Neural cell (in vitro differentiated cells): ENCODE measurements around the gene COL19A1. TPM values are rescaled to one million over a fixed set of nuclear protein-coding genes. Genes with fewer than 3 reads are reported as not detected.
A peak's percentile ranks its signal among the peaks of the same experiment; 100 is the strongest.

Experiments used
- H2AFZ ChIP-seq: fragments of 200-600, 300-800 bp; sonication (generic), shearing (Covaris generic); 2 replicates; pipeline ENCODE4 v1.6.0; 2014; ENCODE audit warnings: low read depth, mild to moderate bottlenecking, antibody characterized with exemption, low read length, moderate library complexity
- H3F3A ChIP-seq: fragments of 200-600 bp; shearing (Covaris generic); 2 replicates; pipeline ENCODE4 v1.6.1; 2016; ENCODE audit warnings: mild to moderate bottlenecking, moderate library complexity, mixed read lengths, antibody characterized with exemption, low read length; ENCODE audit not compliant: insufficient read depth, poor library complexity, severe bottlenecking
- H3K27ac ChIP-seq: fragments of 200-600, 300-800 bp; sonication (generic), shearing (Covaris generic); 2 replicates; pipeline ENCODE4 v1.5.1; 2014; ENCODE audit warnings: mild to moderate bottlenecking, low read length, moderate library complexity
- H3K27me3 ChIP-seq: fragments of 300-800, 200-600 bp; sonication (generic), shearing (Covaris generic); 2 replicates; pipeline ENCODE4 v1.6.0; 2014; ENCODE audit warnings: mild to moderate bottlenecking, low read depth, low read length, moderate library complexity; ENCODE audit not compliant: insufficient read depth
- H3K36me3 ChIP-seq: fragments of 300-800, 200-600 bp; sonication (generic), shearing (Covaris generic); 2 replicates; pipeline ENCODE4 v1.5.1; 2014; ENCODE audit warnings: mild to moderate bottlenecking, antibody characterized with exemption, low read length, moderate library complexity; ENCODE audit not compliant: insufficient read depth
- H3K4me2 ChIP-seq: fragments of 300-800, 200-600 bp; sonication (generic), shearing (Covaris generic); 2 replicates; pipeline ENCODE4 v1.6.0; 2014; ENCODE audit warnings: mild to moderate bottlenecking, low read length
- H3K4me3 ChIP-seq: fragments of 300-800, 200-600 bp; sonication (generic), shearing (Covaris generic); 2 replicates; pipeline ENCODE4 v1.5.1; 2014; ENCODE audit warnings: mild to moderate bottlenecking, low read length, moderate library complexity
- H3K79me2 ChIP-seq: fragments of 200-600 bp; shearing (Covaris generic); replicated peaks from 2 replicates; pipeline ENCODE4 v1.6.0; 2014; ENCODE audit warnings: mild to moderate bottlenecking, low read length, moderate library complexity; ENCODE audit not compliant: insufficient read depth
- H3K9ac ChIP-seq: fragments of 300-800, 200-600 bp; sonication (generic), shearing (Covaris generic); 2 replicates; pipeline ENCODE4 v1.6.1; 2016; ENCODE audit warnings: mild to moderate bottlenecking, low read length, mixed read lengths
- H3K9me2 ChIP-seq: fragments of 200-600 bp; shearing (Covaris generic); 2 replicates; pipeline ENCODE4 v1.6.1; 2016; ENCODE audit warnings: mild to moderate bottlenecking, low read length, mixed read lengths; ENCODE audit not compliant: insufficient read depth
- H3K9me3 ChIP-seq: fragments of 200-600, 300-800 bp; sonication (generic), shearing (Covaris generic); 2 replicates; pipeline ENCODE4 v1.6.1; 2016; ENCODE audit warnings: mild to moderate bottlenecking, mixed run types, low read length, moderate library complexity, mixed read lengths
- H4K20me1 ChIP-seq: fragments of 200-600 bp; shearing (Covaris generic); 2 replicates; pipeline ENCODE4 v1.6.1; 2016; ENCODE audit warnings: mild to moderate bottlenecking, mixed run types; ENCODE audit not compliant: insufficient read depth
- EP300 ChIP-seq: fragments of 450-650 bp; conservative IDR thresholded peaks from 2 replicates; pipeline ENCODE4 v1.6.1; 2014; ENCODE audit warnings: antibody characterized with exemption, mild to moderate bottlenecking, moderate library complexity; ENCODE audit not compliant: poor library complexity, severe bottlenecking
- EZH2 ChIP-seq: fragments of 200-600, 300-800 bp; shearing (Covaris generic), sonication (generic); IDR thresholded peaks from 2 replicates; pipeline ENCODE4 v1.6.1; 2014; ENCODE audit warnings: antibody characterized with exemption, low read length, borderline replicate concordance, mild to moderate bottlenecking; ENCODE audit not compliant: insufficient read depth, poor library complexity, severe bottlenecking
- MXI1 ChIP-seq: fragments of 450-650 bp; conservative IDR thresholded peaks from 2 replicates; pipeline ENCODE4 v1.6.1; 2014; ENCODE audit warnings: antibody characterized with exemption, mild to moderate bottlenecking; ENCODE audit not compliant: poor library complexity, severe bottlenecking
- POLR2AphosphoS5 ChIP-seq: IDR thresholded peaks from 2 replicates; pipeline ENCODE4 v1.6.1; 2012
- RAD21 ChIP-seq: fragments of 450-650 bp; conservative IDR thresholded peaks from 2 replicates; pipeline ENCODE4 v1.6.1; 2014; ENCODE audit warnings: antibody characterized with exemption, mild to moderate bottlenecking, moderate library complexity
- SMC3 ChIP-seq: fragments of 450-650 bp; conservative IDR thresholded peaks from 2 replicates; pipeline ENCODE4 v1.6.1; 2014; ENCODE audit warnings: antibody characterized with exemption, mild to moderate bottlenecking, moderate library complexity; ENCODE audit not compliant: poor library complexity
- TAF1 ChIP-seq: IDR thresholded peaks from 2 replicates; pipeline ENCODE4 v1.6.1; 2012; ENCODE audit warnings: low read depth
- polyA plus RNA-seq: library from polyadenylated mRNA; depleted of rRNA; stranded (reverse); fragments of >200 nt; gene quantifications from 2 replicates; pipeline ENCODE4 v1.2.3, GENCODE V29; 2014
- TF ChIP-seq, protein P1 (sequence below): IDR thresholded peaks from 2 replicates; pipeline ENCODE4 v1.6.1; 2012; ENCODE audit warnings: borderline replicate concordance
- TF ChIP-seq, protein P2 (sequence below): fragments of 450-650 bp; IDR thresholded peaks from 2 replicates; pipeline ENCODE4 v1.5.1; 2014; ENCODE audit warnings: antibody characterized with exemption, mild to moderate bottlenecking, moderate library complexity; ENCODE audit not compliant: poor library complexity, severe bottlenecking

Gene COL19A1
- polyA plus RNA-seq, 1 donor from 2014 or later = 0.24 TPM

DNA sequence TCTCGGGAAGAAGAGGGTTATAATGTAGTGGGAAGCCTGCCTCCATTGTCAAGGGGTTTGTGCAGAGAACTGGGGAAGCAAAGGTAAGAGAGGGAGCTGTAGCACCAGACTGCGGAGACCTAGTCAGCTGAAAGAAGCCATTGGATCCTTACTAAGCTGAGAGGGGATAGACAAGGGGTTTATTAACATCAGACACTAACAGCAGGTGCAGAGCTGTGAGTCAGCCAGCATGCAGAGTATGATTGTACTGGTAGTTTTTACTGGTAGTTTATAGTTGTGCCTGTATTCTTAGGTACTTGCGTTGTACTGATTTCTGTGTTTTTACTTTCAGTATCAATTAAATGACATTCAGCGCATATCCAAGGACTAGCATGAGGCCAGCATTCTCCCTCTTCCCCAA, 17.8 kb upstream of the COL19A1 start:
- Histone ChIP-seq H3K4me2 (no peak overlapping the region), H3K36me3 (no peaks in the 10 kb centered on the region), H3K9me2 (no peaks in the 10 kb centered on the region), H3K9me3 (peaks cover 5% of the 10 kb centered on the region), H3K9ac (no peak overlapping the region), H3K27ac (no peak overlapping the region), H3K27me3 (no peaks in the 10 kb centered on the region), H3F3A (no peaks in the 10 kb centered on the region), H3K79me2 (no peaks in the 10 kb centered on the region), H3K4me3 (no peak overlapping the region), H2AFZ (no peak overlapping the region), H4K20me1 (no peaks in the 10 kb centered on the region)
- TF ChIP-seq SMC3 = no peak
- TF ChIP-seq TAF1 = no peak
- TF ChIP-seq, protein P1, sequence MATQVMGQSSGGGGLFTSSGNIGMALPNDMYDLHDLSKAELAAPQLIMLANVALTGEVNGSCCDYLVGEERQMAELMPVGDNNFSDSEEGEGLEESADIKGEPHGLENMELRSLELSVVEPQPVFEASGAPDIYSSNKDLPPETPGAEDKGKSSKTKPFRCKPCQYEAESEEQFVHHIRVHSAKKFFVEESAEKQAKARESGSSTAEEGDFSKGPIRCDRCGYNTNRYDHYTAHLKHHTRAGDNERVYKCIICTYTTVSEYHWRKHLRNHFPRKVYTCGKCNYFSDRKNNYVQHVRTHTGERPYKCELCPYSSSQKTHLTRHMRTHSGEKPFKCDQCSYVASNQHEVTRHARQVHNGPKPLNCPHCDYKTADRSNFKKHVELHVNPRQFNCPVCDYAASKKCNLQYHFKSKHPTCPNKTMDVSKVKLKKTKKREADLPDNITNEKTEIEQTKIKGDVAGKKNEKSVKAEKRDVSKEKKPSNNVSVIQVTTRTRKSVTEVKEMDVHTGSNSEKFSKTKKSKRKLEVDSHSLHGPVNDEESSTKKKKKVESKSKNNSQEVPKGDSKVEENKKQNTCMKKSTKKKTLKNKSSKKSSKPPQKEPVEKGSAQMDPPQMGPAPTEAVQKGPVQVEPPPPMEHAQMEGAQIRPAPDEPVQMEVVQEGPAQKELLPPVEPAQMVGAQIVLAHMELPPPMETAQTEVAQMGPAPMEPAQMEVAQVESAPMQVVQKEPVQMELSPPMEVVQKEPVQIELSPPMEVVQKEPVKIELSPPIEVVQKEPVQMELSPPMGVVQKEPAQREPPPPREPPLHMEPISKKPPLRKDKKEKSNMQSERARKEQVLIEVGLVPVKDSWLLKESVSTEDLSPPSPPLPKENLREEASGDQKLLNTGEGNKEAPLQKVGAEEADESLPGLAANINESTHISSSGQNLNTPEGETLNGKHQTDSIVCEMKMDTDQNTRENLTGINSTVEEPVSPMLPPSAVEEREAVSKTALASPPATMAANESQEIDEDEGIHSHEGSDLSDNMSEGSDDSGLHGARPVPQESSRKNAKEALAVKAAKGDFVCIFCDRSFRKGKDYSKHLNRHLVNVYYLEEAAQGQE = no peak

DNA sequence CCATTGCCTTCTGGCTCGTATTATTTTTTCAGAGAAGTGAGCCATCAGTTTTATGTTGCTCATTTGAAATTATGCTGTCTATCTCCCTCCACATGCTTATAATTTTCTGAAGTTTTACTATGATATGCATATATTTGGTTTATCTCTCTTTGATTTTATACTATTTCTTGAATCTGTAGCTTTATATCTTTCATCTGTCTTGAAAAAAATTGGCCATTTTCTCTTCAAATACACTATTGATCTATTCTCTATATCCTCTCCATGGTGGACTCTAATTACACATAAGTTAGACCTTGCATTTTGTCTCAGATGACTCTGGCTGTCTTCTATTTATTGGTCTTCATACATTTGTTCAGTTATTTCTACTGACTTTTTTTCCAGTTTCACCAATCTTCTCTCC, 13.7 kb upstream of the COL19A1 start:
- no peaks in the 10 kb centered on the region for H3F3A ChIP-seq
- no peaks in the 10 kb centered on the region for H3K79me2 ChIP-seq
- no peak overlapping the region for H3K4me2 ChIP-seq
- H3K4me3 ChIP-seq = no peak overlapping the region
- peaks cover 5% of the 10 kb centered on the region for H3K9me3 ChIP-seq
- H3K36me3 ChIP-seq = no peaks in the 10 kb centered on the region
- H3K9ac ChIP-seq = no peak overlapping the region
- H4K20me1 ChIP-seq = no peaks in the 10 kb centered on the region
- no peak overlapping the region for H2AFZ ChIP-seq
- no peaks in the 10 kb centered on the region for H3K9me2 ChIP-seq
- H3K27me3 ChIP-seq = no peaks in the 10 kb centered on the region
- TF ChIP-seq, protein P1 = no peak
- H3K27ac ChIP-seq = no peak overlapping the region

DNA sequence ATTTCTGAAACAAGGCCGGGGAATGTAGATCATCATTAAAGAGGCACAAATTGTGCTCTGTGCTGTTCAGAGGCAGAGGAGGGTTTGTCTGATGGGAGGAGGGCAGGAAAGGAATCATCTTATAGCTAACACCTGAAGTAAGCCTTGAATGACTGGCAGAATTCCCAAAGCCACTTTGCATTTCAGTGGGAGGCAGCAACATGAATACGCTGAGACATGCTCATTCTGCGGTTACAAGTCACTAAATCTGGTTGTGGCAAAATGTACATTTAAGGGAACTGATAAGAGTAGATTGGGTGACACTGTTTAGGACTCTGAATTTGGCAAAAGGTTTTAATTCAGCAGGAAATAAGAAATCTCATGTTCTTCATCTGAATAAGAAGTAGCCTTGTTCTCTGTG, 4.4 kb upstream of the COL19A1 start:
- H4K20me1 ChIP-seq = no peaks in the 10 kb centered on the region
- no peaks in the 10 kb centered on the region for H3K36me3 ChIP-seq
- H3K79me2 ChIP-seq = no peaks in the 10 kb centered on the region
- no peak overlapping the region for H3K27ac ChIP-seq
- H3K9me3 ChIP-seq = no peaks in the 10 kb centered on the region
- H3K4me3 ChIP-seq = no peak overlapping the region
- no peak overlapping the region for H3K4me2 ChIP-seq
- no peaks in the 10 kb centered on the region for H3F3A ChIP-seq
- TF ChIP-seq POLR2AphosphoS5 = no peak
- TF ChIP-seq, protein P1 = no peak
- no peak for TF ChIP-seq EZH2
- TF ChIP-seq MXI1 = no peak
- TF ChIP-seq, protein P2, sequence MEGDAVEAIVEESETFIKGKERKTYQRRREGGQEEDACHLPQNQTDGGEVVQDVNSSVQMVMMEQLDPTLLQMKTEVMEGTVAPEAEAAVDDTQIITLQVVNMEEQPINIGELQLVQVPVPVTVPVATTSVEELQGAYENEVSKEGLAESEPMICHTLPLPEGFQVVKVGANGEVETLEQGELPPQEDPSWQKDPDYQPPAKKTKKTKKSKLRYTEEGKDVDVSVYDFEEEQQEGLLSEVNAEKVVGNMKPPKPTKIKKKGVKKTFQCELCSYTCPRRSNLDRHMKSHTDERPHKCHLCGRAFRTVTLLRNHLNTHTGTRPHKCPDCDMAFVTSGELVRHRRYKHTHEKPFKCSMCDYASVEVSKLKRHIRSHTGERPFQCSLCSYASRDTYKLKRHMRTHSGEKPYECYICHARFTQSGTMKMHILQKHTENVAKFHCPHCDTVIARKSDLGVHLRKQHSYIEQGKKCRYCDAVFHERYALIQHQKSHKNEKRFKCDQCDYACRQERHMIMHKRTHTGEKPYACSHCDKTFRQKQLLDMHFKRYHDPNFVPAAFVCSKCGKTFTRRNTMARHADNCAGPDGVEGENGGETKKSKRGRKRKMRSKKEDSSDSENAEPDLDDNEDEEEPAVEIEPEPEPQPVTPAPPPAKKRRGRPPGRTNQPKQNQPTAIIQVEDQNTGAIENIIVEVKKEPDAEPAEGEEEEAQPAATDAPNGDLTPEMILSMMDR = no peak
- TF ChIP-seq RAD21 = no peak
- no peak for TF ChIP-seq EP300
- no peak for TF ChIP-seq TAF1
- TF ChIP-seq SMC3 = no peak
- H3K27me3 ChIP-seq = peaks cover 22% of the 10 kb centered on the region
- H3K9me2 ChIP-seq = no peaks in the 10 kb centered on the region
- H2AFZ ChIP-seq = no peak overlapping the region
- H3K9ac ChIP-seq = peak overlapping the region; percentile 16
